OCI-LY1 (cell line): ENCODE data around the gene SPI1.

ENCODE experiments used
- EZH2 ChIP-seq: fragments of 200-600 bp; sonication (generic), shearing (Covaris generic); IDR thresholded peaks from 2 replicates; pipeline ENCODE4 v1.8.0; 2017; ENCODE audit warnings: borderline replicate concordance, mixed run types, mild to moderate bottlenecking, antibody characterized with exemption, low read length, moderate library complexity, mixed read lengths
- TF ChIP-seq, protein P1 (sequence below): fragments of 200-600 bp; sonication (generic), shearing (Covaris generic); IDR thresholded peaks from 2 replicates; pipeline ENCODE4 v1.5.1; 2017; ENCODE audit warnings: mild to moderate bottlenecking, antibody characterized with exemption, low read length, moderate library complexity, mixed read lengths

DNA sequence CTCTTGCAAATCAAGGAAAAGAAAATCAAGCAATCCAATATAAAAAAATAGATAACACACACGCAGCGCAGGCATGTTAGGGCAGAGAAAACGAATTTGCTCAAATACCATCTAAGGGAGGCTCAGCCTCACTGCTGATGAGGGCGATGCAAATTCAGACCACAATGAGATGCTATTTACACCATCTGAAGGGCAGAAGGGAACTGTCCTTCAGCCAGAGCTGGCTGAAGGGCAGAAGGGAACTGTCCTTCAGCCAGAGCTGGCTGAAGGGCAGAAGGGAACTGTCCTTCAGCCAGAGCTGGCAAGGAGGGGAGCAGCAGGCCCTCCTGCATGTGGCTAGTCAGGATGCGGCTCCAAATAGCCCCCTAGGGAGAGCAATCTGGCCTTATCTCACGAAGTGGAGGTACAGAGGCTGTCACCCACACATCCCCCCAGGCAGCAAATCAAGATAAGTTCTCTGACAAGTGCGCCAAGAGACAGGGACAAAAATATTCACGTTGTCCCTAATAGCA, 22.5 kb upstream of the SPI1 start:
- TF ChIP-seq, protein P1, sequence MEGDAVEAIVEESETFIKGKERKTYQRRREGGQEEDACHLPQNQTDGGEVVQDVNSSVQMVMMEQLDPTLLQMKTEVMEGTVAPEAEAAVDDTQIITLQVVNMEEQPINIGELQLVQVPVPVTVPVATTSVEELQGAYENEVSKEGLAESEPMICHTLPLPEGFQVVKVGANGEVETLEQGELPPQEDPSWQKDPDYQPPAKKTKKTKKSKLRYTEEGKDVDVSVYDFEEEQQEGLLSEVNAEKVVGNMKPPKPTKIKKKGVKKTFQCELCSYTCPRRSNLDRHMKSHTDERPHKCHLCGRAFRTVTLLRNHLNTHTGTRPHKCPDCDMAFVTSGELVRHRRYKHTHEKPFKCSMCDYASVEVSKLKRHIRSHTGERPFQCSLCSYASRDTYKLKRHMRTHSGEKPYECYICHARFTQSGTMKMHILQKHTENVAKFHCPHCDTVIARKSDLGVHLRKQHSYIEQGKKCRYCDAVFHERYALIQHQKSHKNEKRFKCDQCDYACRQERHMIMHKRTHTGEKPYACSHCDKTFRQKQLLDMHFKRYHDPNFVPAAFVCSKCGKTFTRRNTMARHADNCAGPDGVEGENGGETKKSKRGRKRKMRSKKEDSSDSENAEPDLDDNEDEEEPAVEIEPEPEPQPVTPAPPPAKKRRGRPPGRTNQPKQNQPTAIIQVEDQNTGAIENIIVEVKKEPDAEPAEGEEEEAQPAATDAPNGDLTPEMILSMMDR: no peak
- TF ChIP-seq EZH2: no peak
